Measurements from ENCODE around the gene CLCA2.

CLCA2 gene

GRCh38 chr1:86453664-86454063, 29.7 kb downstream of the CLCA2 start:
- Histone ChIP-seq H3K4me1 (ENCODE audit: control insufficient read depth, insufficient read depth, low read length) (peaks cover 12% of the 10 kb centered on the region), H3K36me3 (ENCODE audit: control insufficient read depth, insufficient read depth, low read length) (no peaks in the 10 kb centered on the region), H3K9ac (ENCODE audit: low read length) (no peak overlapping the region), H3K27ac (ENCODE audit: low read depth, low read length) (no peak overlapping the region), H3K9me3 (ENCODE audit: control insufficient read depth, insufficient read depth, low read depth, low read length) (no peaks in the 10 kb centered on the region), H3K27me3 (ENCODE audit: control insufficient read depth, insufficient read depth, low read length) (no peaks in the 10 kb centered on the region), H3K4me3 (ENCODE audit: low read depth, low read length) (no peak overlapping the region)

GRCh38 chr1:86455073-86455472, 31.1 kb downstream of the CLCA2 start:
- Histone ChIP-seq H3K36me3 (ENCODE audit: control insufficient read depth, insufficient read depth, low read length) (no peaks in the 10 kb centered on the region), H3K9me3 (ENCODE audit: control insufficient read depth, insufficient read depth, low read depth, low read length) (no peaks in the 10 kb centered on the region), H3K9ac (ENCODE audit: low read length) (no peak overlapping the region), H3K27ac (ENCODE audit: low read depth, low read length) (no peak overlapping the region), H3K4me3 (ENCODE audit: low read depth, low read length) (no peak overlapping the region), H3K4me1 (ENCODE audit: control insufficient read depth, insufficient read depth, low read length) (peaks cover 12% of the 10 kb centered on the region), H3K27me3 (ENCODE audit: control insufficient read depth, insufficient read depth, low read length) (no peaks in the 10 kb centered on the region)

DNA sequence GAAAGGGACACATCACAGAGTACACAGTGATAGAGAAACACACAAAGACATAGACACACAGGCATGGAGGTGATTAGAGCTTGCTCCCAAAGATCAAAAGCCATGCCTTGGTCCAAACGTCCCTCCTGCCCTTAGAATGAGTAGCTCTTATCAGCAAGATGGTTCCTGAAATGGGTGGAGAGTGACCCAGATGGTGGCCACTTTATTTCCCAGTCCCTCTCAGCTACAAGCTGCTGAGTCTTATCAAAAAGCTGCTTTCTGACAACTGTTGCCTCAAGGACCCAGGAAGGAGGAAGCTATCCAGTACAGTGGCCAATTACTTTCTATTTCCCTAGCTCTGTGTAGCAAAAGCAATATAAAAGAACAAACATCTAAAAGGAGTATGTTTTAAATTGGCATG, 37.0 kb downstream of the CLCA2 start:
- no peaks in the 10 kb centered on the region for H3K9me3 ChIP-seq (ENCODE audit: control insufficient read depth, insufficient read depth, low read depth, low read length)
- H3K9ac ChIP-seq (ENCODE audit: low read length) = no peak overlapping the region
- H3K4me3 ChIP-seq (ENCODE audit: low read depth, low read length) = no peak overlapping the region
- H3K27me3 ChIP-seq (ENCODE audit: control insufficient read depth, insufficient read depth, low read length) = no peaks in the 10 kb centered on the region
- no peak overlapping the region for H3K27ac ChIP-seq (ENCODE audit: low read depth, low read length)
- no peaks in the 10 kb centered on the region for H3K36me3 ChIP-seq (ENCODE audit: control insufficient read depth, insufficient read depth, low read length)
- no peaks in the 10 kb centered on the region for H3K4me1 ChIP-seq (ENCODE audit: control insufficient read depth, insufficient read depth, low read length)

DNA sequence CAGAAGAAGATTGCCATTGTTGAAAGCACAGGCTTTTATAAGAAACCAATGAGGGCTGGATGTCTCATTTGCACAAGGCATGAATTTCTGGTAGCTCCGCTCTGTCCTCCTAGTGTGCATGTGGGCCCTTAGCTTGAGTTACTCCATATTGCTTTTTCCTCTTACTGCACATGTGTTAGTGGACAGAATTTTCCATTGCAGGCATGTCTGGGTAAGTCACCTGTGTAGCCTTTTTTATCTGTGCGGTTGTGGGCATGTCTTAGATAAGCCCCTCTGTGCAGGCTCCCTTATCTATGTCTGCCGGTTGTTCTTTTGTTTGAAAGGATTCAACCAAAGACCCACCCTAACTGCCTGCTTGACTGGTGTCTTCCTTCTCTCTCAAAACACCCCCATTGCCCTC, 37.5 kb downstream of the CLCA2 start:
- no peaks in the 10 kb centered on the region for H3K9me3 ChIP-seq (ENCODE audit: control insufficient read depth, insufficient read depth, low read depth, low read length)
- no peaks in the 10 kb centered on the region for H3K36me3 ChIP-seq (ENCODE audit: control insufficient read depth, insufficient read depth, low read length)
- no peaks in the 10 kb centered on the region for H3K27me3 ChIP-seq (ENCODE audit: control insufficient read depth, insufficient read depth, low read length)
- no peaks in the 10 kb centered on the region for H3K4me1 ChIP-seq (ENCODE audit: control insufficient read depth, insufficient read depth, low read length)
- no peak overlapping the region for H3K27ac ChIP-seq (ENCODE audit: low read depth, low read length)
- H3K9ac ChIP-seq (ENCODE audit: low read length) = no peak overlapping the region
- H3K4me3 ChIP-seq (ENCODE audit: low read depth, low read length) = no peak overlapping the region

DNA sequence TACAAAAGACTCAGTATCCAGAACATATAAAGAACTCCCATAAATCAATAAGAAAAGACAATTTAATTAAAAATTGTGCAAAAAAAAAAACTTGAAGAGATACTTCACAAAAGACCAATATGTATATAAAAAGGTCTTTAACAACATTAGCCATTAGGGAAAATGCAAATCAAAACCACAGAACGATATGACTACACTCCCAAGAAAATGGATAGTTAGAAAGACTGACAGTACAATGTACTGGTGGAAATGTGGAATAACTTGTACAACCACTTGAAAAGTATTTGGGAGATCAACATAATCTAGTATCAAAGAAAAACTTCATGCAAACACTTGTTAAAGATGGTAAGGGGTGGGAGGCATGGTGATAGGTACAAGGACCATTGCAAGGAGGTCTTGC, 40.8 kb downstream of the CLCA2 start:
- no peaks in the 10 kb centered on the region for H3K36me3 ChIP-seq (ENCODE audit: control insufficient read depth, insufficient read depth, low read length)
- no peaks in the 10 kb centered on the region for H3K9me3 ChIP-seq (ENCODE audit: control insufficient read depth, insufficient read depth, low read depth, low read length)
- no peak overlapping the region for H3K27ac ChIP-seq (ENCODE audit: low read depth, low read length)
- no peak overlapping the region for H3K9ac ChIP-seq (ENCODE audit: low read length)
- no peaks in the 10 kb centered on the region for H3K4me1 ChIP-seq (ENCODE audit: control insufficient read depth, insufficient read depth, low read length)
- H3K27me3 ChIP-seq (ENCODE audit: control insufficient read depth, insufficient read depth, low read length) = no peaks in the 10 kb centered on the region
- no peak overlapping the region for H3K4me3 ChIP-seq (ENCODE audit: low read depth, low read length)

- Histone ChIP-seq H3K27ac (ENCODE audit: low read depth, low read length) (no peak overlapping the region), H3K9ac (ENCODE audit: low read length) (no peak overlapping the region), H3K9me3 (ENCODE audit: control insufficient read depth, insufficient read depth, low read depth, low read length) (no peaks in the 10 kb centered on the region), H3K27me3 (ENCODE audit: control insufficient read depth, insufficient read depth, low read length) (no peaks in the 10 kb centered on the region), H3K36me3 (ENCODE audit: control insufficient read depth, insufficient read depth, low read length) (no peaks in the 10 kb centered on the region), H3K4me1 (ENCODE audit: control insufficient read depth, insufficient read depth, low read length) (no peaks in the 10 kb centered on the region), H3K4me3 (ENCODE audit: low read depth, low read length) (no peak overlapping the region)
Observed at GRCh38 chr1:86466109-86466844, 42.3 kb downstream of the CLCA2 start.

DNA sequence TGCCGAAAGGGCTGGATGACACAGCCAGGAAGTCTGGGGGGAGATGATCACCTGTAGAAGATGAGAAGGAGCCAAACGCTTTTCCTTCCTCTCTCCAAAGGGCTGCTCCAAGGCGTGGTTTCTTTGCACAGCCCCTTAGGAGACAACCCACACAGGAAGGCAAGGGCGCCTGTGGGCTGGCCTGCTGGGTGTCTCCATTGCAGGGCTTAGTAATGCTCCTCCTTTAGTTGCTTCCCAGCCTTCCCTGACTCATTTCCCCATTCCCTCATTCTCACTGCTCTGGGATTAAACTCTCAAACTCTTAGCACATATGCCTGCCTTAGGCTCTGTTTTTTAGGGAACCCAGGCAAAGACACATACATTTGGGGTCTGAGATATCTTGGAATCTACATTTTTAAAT, 43.0 kb downstream of the CLCA2 start:
- H3K9me3 ChIP-seq (ENCODE audit: control insufficient read depth, insufficient read depth, low read depth, low read length) = no peaks in the 10 kb centered on the region
- H3K4me1 ChIP-seq (ENCODE audit: control insufficient read depth, insufficient read depth, low read length) = no peaks in the 10 kb centered on the region
- no peaks in the 10 kb centered on the region for H3K36me3 ChIP-seq (ENCODE audit: control insufficient read depth, insufficient read depth, low read length)
- no peak overlapping the region for H3K9ac ChIP-seq (ENCODE audit: low read length)
- H3K27me3 ChIP-seq (ENCODE audit: control insufficient read depth, insufficient read depth, low read length) = no peaks in the 10 kb centered on the region
- no peak overlapping the region for H3K4me3 ChIP-seq (ENCODE audit: low read depth, low read length)
- no peak overlapping the region for H3K27ac ChIP-seq (ENCODE audit: low read depth, low read length)

DNA sequence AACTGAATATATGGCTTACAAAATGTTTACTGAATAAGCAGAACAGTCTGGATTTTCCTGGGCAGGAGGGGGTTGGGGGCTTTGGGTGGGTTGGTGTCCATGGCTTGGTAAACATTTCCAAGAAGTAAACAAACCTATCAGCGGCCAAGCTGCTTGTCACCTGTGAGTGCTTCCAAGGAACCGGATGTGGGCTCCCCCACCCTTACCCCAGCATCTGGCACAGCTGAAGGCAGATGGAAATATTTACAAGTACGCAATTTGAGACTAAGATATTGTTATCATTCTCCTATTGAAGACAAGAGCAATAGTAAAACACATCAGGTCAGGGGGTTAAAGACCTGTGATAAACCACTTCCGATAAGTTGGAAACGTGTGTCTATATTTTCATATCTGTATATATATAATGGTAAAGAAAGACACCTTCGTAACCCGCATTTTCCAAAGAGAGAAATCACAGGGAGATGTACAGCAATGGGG, 44.6 kb downstream of the CLCA2 start, which contains the start of gene CLCA1:
Gene CLCA1 (plus strand): TSS at position 427 of the 477 bp plus-strand sequence. CDS start 45 bp downstream, at position 472.
- H3K9ac ChIP-seq (ENCODE audit: low read length) = no peak within 1 kb of the TSS
- H3K27ac ChIP-seq (ENCODE audit: low read depth, low read length) = no peak within 1 kb of the TSS
- H3K36me3 ChIP-seq (ENCODE audit: control insufficient read depth, insufficient read depth, low read length) = no peaks in the 10 kb centered on the region
- no peaks in the 10 kb centered on the region for H3K4me1 ChIP-seq (ENCODE audit: control insufficient read depth, insufficient read depth, low read length)
- no peaks in the 10 kb centered on the region for H3K9me3 ChIP-seq (ENCODE audit: control insufficient read depth, insufficient read depth, low read depth, low read length)
- no peaks in the 10 kb centered on the region for H3K27me3 ChIP-seq (ENCODE audit: control insufficient read depth, insufficient read depth, low read length)
- no peak within 1 kb of the TSS for H3K4me3 ChIP-seq (ENCODE audit: low read depth, low read length)

GRCh38 chr1:86470859-86471258, 46.9 kb downstream of the CLCA2 start:
- H3K9ac ChIP-seq (ENCODE audit: low read length) = no peak overlapping the region
- H3K27me3 ChIP-seq (ENCODE audit: control insufficient read depth, insufficient read depth, low read length) = no peaks in the 10 kb centered on the region

DNA sequence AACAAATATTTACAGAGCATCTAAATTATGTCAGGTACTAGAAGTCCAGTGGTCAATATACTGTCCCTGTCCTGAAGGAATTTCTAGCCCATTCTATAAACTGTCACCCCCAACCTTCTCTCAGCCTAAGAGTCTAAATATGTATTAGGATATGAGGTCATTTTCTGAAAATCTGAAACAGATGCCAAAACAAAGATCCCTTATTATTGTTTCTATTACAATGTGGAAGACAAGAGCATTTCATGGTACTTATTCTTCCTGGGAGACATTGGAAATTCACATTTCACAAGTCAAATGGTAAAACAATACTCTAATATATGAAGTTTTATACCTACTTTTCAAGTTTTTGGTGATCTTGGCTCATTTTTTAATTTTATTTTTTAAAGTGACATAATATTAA, 47.3 kb downstream of the CLCA2 start:
- no peaks in the 10 kb centered on the region for H3K9me3 ChIP-seq (ENCODE audit: control insufficient read depth, insufficient read depth, low read depth, low read length)
- no peak overlapping the region for H3K27ac ChIP-seq (ENCODE audit: low read depth, low read length)
- H3K36me3 ChIP-seq (ENCODE audit: control insufficient read depth, insufficient read depth, low read length) = no peaks in the 10 kb centered on the region
- no peaks in the 10 kb centered on the region for H3K4me1 ChIP-seq (ENCODE audit: control insufficient read depth, insufficient read depth, low read length)
- no peaks in the 10 kb centered on the region for H3K27me3 ChIP-seq (ENCODE audit: control insufficient read depth, insufficient read depth, low read length)
- H3K9ac ChIP-seq (ENCODE audit: low read length) = no peak overlapping the region
- no peak overlapping the region for H3K4me3 ChIP-seq (ENCODE audit: low read depth, low read length)

More at GRCh38 chr1:86470859-86471258, 46.9 kb downstream of the CLCA2 start:
- Histone ChIP-seq H3K4me3 (ENCODE audit: low read depth, low read length) (no peak overlapping the region), H3K4me1 (ENCODE audit: control insufficient read depth, insufficient read depth, low read length) (no peaks in the 10 kb centered on the region), H3K27ac (ENCODE audit: low read depth, low read length) (no peak overlapping the region), H3K36me3 (ENCODE audit: control insufficient read depth, insufficient read depth, low read length) (no peaks in the 10 kb centered on the region), H3K9me3 (ENCODE audit: control insufficient read depth, insufficient read depth, low read depth, low read length) (no peaks in the 10 kb centered on the region)

GRCh38 chr1:86472152-86472551, 48.2 kb downstream of the CLCA2 start:
- no peaks in the 10 kb centered on the region for H3K4me1 ChIP-seq (ENCODE audit: control insufficient read depth, insufficient read depth, low read length)
- no peaks in the 10 kb centered on the region for H3K9me3 ChIP-seq (ENCODE audit: control insufficient read depth, insufficient read depth, low read depth, low read length)
- H3K36me3 ChIP-seq (ENCODE audit: control insufficient read depth, insufficient read depth, low read length) = no peaks in the 10 kb centered on the region
- no peak overlapping the region for H3K9ac ChIP-seq (ENCODE audit: low read length)
- no peaks in the 10 kb centered on the region for H3K27me3 ChIP-seq (ENCODE audit: control insufficient read depth, insufficient read depth, low read length)
- H3K4me3 ChIP-seq (ENCODE audit: low read depth, low read length) = no peak overlapping the region
- no peak overlapping the region for H3K27ac ChIP-seq (ENCODE audit: low read depth, low read length)
